Erythroblast (primary cell): ENCODE data around the gene SLC10A7.

Source experiments
- GATA1 ChIP-seq: IDR thresholded peaks from 2 replicates; pipeline ENCODE4 v1.6.1; 2011; ENCODE audit warnings: low read depth, mild to moderate bottlenecking, control low read depth, low read length, moderate library complexity
- POLR2A ChIP-seq: IDR thresholded peaks from 2 replicates; pipeline ENCODE4 v1.6.1; 2011; ENCODE audit warnings: mild to moderate bottlenecking, low read length

DNA sequence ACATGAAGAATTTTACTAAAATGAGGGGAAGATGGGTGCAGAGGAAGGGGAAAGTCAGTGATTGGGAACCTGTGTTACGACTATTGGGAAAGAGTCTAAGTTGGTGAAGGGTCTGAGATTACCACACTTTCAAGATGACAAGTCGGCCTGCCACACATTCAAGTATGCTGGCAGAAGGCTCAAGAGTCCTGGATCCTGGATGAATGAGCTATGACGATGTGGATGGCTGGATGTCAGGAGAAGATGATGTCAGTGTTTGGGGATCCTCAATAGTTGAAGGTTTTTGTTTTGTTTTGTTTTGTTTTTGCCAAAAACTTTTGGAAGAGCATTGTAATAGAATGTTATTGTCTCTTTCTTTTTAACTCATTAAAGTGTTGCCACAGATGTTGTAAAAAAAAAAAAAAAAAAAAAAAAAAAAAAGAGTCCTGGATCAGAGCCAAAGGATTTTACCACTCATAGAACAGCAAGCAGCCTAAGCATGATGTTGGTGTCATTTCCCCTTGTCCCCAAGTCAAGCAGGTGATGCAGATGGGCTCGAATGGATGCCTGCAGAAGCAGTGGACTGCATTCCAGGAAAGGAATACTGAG lies 186.8 kb downstream of the SLC10A7 start:
- no peak for TF ChIP-seq POLR2A
- no peak for TF ChIP-seq GATA1
